ENCODE results near the gene PMPCA.

PMPCA gene

DNA sequence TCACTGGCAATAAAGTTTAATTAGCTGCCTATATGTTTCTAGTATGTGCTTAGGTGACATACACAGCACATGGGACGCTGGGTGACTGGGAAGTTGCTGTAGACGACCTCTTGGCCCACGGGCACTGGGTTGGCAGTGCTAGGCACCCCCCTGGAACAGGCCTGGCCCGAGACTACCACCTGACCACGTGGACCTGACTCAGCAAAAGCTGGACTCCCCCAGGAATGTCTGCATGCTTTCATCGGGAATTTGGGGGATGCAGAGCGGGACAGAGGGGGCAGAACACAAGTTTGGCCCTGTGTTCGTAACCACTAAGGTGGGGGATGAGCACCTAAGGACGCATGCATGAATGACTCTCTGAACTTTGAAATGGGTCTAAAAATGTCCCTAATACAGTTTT lies 45.8 kb downstream of the PMPCA start:
- DNase-seq (ENCODE audit: low spot score) = no peak

DNA sequence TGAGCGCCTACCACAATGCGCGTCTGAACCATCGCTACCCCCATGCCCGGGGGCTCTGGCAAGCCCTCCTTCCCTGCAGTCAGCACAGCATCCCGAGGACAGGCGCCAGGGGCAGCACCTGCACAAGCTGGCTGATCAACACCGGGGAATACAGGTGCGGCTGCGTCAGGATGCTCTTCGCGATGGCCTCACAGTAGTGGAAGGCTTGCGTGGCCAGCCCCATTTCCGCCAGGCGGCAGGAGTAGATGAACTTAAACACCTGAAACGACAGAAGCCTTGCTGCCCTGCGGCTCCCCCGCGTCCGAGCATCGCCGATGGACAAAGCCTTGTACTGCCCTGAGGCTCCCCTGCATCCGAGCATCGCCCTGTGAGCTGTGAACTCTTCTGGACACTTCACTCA lies 46.9 kb downstream of the PMPCA start:
- no peak for DNase-seq (ENCODE audit: low spot score)

DNA sequence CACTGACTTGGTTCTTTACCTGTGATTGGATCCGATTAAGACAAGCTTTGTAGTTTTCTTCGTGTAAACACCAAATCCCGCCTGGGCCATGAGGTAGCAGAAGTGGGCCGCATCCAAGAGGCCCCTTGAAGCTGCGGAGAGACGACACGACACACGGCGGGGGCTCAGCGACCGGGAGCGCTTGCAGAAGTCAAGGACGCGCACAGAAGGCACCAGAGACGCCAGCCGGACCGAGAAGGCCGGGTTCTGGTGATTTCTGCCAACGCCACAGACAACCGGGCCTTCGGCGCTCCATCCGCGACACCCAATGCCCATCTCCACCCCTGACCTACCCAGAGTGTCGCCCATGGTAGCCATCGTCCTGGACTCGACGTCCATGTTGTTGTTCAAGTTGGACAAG lies 49.0 kb downstream of the PMPCA start:
- DNase-seq (ENCODE audit: low spot score) = no peak

DNA sequence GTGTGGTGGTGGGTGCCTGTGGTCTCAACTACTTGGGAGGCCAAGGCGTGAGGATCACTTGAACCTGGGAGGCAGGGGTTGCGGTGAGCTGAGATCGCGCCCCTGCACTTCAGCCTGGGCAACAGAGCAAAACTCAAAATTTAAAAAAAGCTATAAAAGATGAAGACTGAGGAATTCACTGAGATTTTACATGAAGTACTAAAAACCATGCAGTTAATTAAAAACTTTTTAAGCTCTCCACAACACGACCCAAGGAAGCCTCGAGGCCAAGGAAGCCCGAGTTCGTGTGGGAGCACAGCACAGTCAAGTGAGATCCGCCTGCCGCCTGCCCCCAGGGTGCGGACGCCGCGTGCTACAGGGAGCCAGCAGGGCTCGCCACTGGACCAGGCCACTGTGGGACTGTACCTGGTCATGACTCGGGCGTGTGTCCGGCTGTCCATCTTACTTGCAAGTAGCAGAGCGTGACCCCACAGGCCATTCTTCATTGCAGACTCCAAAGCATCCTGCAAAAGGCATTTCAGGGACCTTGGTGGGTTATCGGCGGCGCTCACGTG lies 50.4 kb downstream of the PMPCA start:
- no peak for DNase-seq (ENCODE audit: low spot score)

DNA sequence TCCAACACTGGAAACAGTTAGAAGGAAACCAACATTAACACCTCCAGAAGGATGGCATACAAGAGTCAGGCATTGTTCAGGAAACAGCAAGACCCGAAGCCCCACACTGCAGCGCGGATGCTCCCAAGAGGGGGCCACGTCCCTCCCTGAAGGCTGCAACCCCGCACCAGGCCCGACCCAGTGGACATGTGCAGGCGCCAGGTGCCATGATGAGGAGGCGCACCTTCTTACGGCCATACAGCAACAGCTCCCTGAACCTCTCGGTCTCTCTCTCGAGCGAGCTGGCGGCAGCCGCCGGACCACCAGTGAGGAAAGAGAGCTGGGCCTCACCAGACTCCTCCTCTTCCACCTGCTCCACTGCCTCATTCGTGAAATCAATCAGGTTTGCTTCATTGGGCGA lies 52.2 kb downstream of the PMPCA start:
- DNase-seq (ENCODE audit: low spot score) = no peak

DNA sequence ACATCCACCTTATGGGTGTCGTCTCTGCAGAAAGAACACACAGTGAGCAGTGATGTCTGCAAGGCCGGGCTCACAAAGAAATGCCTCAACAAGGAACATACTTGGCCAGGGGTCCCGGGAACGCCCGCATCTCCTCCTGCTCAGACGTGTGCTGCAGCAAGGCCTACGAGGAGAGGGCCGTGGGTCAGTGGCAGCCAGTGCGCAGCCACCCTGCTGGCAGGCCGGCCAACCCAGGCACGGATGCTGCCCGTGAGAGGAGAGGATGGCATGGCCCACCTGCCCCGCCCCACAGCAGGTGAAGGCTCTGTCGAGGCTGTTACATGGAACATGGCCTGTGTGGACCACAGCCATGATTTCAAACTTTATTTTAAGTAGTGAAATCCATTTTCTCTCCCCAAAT lies 53.1 kb downstream of the PMPCA start:
- DNase-seq (ENCODE audit: low spot score) = no peak

DNA sequence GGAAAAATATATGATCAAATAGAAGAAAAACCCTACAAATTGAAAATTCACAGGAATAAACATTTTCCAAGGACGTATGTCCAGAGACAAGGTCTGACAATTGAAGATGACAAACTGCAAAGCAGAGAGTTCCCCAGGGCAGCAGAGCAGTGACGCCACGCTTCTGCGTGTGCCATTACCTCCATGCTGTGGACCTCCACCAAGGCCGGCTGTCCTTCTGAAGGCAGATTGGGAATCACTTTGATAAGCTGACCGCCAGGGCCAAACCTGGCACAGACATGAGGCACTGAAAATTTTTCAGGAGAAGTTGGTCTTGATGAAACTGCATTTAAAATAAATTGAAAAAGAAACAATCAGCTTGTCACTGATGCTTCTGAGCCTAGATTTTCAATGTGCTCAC lies 53.8 kb downstream of the PMPCA start:
- DNase-seq (ENCODE audit: low spot score) = no peak

DNA sequence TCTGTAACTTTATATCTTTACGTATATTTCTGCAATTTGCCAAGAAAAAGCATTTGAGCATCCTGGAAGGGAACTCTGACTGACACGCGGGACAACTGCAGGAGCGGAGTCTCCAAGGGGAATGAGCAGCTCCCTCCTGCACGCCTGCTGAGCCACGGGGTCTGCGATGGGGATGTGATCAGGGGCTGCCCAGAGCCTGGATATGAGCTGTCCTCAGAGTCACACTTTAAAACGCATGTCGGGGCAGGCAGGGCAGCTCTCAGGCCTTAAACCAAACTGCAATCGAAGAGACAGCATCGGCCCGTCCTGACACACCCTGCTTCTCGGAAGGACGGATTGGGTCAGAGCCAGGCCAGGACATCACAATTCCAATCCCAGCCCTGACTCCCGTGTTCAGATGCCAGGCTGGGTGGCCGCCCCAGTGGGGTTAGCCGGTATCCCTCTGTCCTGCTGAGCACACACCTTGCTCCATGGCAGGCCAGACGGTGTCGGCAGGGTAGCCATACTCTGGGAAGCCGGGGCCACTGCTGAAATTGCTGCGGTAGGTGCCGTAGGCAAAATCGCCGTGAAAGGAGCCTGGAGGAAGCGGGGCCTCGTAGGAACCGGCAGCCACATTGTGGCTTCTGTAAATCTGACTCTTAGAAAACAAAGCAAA lies 55.2 kb downstream of the PMPCA start:
- no peak for DNase-seq (ENCODE audit: low spot score)

DNA sequence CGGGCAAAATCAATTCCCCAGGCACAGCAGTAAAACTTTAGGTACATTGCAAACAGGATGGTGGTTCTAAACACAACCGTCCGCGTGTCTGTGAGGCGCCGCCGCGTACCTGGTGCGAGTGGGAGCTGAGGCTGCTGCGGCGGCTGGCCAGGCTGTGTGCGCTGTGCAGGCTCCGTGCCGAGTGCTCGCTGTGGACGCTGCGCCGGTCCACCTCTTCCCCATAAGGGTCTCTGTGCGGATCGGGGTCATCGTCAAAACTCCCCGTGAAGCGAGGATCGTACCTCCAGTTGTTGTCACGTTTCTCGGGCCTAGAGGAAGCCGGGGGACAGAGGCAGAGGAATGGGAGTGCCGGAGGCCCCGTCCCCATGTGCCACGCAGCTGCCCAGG lies 55.7 kb downstream of the PMPCA start:
- DNase-seq (ENCODE audit: low spot score) = no peak

DNA sequence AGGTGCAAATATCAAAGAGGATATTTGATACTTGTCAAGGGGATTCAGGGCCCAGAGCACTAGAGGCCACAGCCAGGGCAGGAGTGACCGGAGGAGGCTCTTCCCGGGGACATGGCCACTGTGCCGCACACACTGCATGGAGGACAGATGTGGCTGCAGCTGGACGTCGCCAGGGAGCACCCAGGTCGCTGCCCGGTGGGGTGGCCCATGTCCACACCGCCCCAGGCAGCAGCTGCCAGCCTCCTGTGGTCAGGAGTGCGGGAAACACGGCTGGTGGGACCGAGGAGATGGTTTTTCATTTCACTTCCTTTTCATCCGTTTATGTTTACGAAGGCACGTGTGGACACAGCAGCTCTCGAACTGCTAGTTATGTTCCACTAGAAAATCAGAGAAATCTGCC lies 57.3 kb downstream of the PMPCA start:
- no peak for DNase-seq (ENCODE audit: low spot score)

DNA sequence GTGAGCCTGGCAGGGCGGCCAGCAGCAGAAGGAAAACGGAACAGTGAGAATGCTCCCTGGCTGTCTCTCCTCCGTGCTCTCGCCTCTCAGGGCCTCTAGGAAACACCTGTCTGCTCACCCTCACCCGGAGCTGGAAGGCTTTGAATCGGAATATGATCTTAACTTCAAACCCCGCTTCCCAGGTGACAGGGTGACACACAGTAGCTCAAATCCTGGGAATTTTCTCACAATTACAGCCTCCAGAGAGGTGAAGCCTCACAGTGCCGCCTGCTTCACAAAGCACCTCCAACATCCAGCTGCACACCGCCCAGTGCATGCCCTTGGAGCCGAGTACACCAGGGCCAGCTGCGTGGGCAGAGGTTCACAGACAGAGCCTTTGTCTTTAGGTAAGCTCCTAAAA lies 59.9 kb downstream of the PMPCA start:
- DNase-seq (ENCODE audit: low spot score) = no peak

DNA sequence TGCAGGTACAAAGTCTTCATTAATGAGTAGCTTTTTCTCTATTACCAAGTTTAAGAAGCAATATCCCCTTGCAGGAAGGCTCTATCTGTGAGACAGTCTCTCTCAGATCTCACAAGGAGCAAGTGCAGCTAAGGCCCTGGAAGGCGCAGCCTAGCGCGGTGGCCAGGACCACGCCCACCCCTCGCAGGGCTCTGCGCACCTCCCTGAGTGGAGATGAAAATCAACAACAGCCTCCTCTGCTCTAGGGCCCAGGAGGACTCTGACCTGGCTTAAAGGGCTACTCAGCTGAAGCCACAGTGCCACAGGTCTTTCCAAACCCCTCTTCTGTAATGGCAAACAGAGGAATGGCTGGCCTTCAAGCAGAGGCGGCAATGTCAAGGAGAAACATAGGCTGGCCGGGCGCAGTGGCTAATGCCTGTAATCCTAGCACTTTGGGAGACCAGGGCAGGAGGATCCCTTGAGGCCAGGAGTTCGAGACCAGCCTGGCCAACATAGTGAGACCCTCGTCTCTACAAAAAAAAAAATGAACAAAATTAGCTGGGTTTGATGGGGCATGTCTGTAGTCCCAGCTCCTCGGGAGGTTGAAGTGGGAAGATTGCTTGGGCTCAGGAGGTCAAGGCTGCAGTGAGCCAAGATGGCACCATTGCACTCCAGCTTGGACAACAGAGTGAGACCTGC lies 60.5 kb downstream of the PMPCA start:
- DNase-seq (ENCODE audit: low spot score) = no peak

DNA sequence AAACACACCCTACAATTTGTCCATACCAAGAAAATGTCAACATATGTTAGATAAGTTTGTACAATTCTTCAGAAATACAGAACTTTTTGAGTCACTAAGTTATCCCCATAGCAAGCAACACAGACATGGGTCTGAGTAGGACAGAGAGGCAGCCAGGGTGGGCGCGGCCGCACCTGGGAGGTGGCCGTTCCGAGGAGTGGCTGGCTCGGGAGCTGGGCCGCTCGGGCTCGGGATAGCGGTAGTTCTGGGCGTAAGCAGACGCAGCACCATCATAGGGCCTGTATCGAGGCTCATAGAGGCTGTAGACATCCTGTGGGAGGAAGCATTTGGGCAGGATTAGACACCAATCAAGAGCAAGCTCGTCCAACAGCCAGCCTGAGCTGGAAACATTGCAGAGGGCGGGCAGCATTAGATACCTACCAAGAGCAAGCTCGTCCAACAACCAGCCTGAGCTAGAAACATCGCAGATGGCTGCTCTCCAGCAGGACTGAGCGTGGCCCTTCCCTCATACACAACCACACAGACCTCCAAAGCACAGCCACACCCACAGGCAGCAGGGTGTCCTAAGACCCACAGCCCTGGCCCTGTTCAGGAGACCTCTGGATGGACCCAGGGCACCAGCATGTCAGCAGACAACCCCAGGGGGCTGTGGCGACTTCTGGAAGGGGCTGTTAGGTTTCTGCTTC lies 61.5 kb downstream of the PMPCA start:
- no peak for DNase-seq (ENCODE audit: low spot score)

DNA sequence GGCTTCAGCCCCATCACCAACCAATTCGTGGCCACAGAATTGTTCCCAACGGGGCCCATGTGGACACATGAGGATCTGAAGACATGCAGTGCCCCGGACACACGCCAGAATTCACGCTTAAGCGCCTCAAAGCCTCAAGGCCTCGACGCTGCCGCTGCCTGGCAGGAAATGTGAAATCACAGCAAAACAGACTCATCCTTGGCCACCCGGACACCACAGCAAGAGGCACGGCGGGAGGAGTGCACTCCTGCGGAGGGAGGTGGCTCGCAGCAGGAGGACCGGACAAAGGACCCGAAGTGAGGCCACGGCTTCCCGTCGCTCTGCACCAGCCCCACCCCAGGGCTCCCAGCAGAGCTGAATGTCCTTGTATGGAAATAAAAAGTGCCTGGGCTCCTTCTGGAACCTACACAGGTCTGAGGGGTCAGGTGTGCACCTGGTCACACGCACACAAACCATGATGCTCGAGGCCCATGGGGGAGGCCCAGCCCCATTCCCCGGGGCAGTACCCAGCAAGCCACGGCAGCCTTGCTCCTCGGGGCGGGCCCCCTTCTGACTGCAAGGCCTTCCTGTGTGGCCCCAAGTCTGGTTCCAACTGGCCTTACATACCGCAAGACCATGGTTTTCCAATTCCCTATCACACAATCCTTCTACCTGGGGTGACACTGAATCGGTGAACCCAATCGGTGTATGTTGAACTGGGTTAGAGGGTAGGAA lies 62.3 kb downstream of the PMPCA start:
- DNase-seq (ENCODE audit: low spot score) = no peak

DNA sequence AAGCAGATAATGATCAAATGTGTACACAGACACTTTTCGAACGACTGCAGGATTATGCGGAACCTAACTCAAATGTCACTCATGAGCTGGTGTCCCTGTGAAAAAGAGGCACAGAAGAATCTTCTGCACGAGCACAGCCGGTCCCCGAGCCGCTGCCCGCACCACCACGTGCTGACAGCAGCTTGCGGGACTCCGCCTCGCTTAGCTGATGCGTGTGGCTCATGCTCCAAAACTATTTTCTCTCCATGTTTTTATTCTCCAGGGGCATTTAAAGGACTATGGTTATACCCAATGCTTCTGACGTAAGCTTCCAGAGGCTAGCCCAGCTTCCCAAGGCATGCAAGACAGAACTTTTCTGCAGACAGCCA lies 62.9 kb downstream of the PMPCA start:
- no peak for DNase-seq (ENCODE audit: low spot score)
